GM23248 (cell line): ENCODE measurements around the gene CX3CL1.

Experiments used
- EZH2 ChIP-seq: fragments of 200-600 bp; sonication (generic); IDR thresholded peaks from 2 replicates; pipeline ENCODE4 v1.6.1; 2018; ENCODE audit warnings: antibody characterized with exemption, mild to moderate bottlenecking; ENCODE audit not compliant: insufficient read depth, poor library complexity, severe bottlenecking
- EZH2phosphoT487 ChIP-seq: fragments of 200-600 bp; sonication (generic); IDR thresholded peaks from 2 replicates; pipeline ENCODE4 v1.6.1; 2018; ENCODE audit warnings: antibody characterized with exemption, moderate library complexity, mild to moderate bottlenecking, low read depth; ENCODE audit not compliant: insufficient read depth

- TF ChIP-seq EZH2 (no peak), EZH2phosphoT487 (no peak)
Observed at GRCh38 chr16:57333402-57333801, 38.9 kb upstream of the CX3CL1 start.
